Kidney (tissue), 14 donors: Measurements from ENCODE around the gene SLC7A8. TPM values are rescaled to one million over a fixed set of nuclear protein-coding genes. Genes with fewer than 3 reads are reported as not detected.

Source experiments
- DNase-seq, 5 donors: peaks; one replicate each; pipeline ENCODE4 v3.0.0-alpha.2; 2013 to 2020
- FAIRE-seq: peaks from 2 replicates; lab custom pipeline; 2012; peaks lifted over from hg19 to GRCh38; lab: Jason Lieb, UNC
- H3K27ac ChIP-seq, 2 donors: one replicate each; pipeline ENCODE4 v1.7.0; 2013; ENCODE audit warnings: low read depth in 2 of 2, low read length in 2 of 2, inconsistent platforms in 1 of 2
- H3K27me3 ChIP-seq: one replicate; pipeline ENCODE4 v1.7.1; 2013; ENCODE audit warnings: low read length, inconsistent platforms; ENCODE audit not compliant: control insufficient read depth, insufficient read depth
- H3K36me3 ChIP-seq, 3 donors: one replicate each; pipeline versions ENCODE4 v1.7.0 to v1.7.1; 2013; ENCODE audit warnings: low read length in 3 of 3, control low read depth in 1 of 3, inconsistent platforms in 1 of 3; ENCODE audit not compliant: insufficient read depth in 3 of 3, control insufficient read depth in 2 of 3
- H3K4me1 ChIP-seq, 3 donors: one replicate each; pipeline versions ENCODE4 v1.7.0 to v1.7.1; 2013; ENCODE audit warnings: low read length in 3 of 3, inconsistent platforms in 1 of 3, low read depth in 1 of 3; ENCODE audit not compliant: control insufficient read depth in 2 of 3, insufficient read depth in 2 of 3
- H3K4me3 ChIP-seq, 3 donors: one replicate each; pipeline versions ENCODE4 v1.7.0 to v1.8.1; 2013; ENCODE audit warnings: low read length in 3 of 3, control low read depth in 1 of 3, inconsistent platforms in 1 of 3
- H3K9ac ChIP-seq, 3 donors: one replicate each; pipeline versions ENCODE4 v1.7.0 to v1.7.1; 2013; ENCODE audit warnings: low read length in 3 of 3, control low read depth in 1 of 3, inconsistent platforms in 1 of 3
- H3K9me3 ChIP-seq, 3 donors: one replicate each; pipeline versions ENCODE4 v1.7.0 to v1.7.1; 2013; ENCODE audit warnings: low read length in 3 of 3, control low read depth in 1 of 3, inconsistent platforms in 1 of 3; ENCODE audit not compliant: control insufficient read depth in 2 of 3, insufficient read depth in 1 of 3
- CTCF ChIP-seq: IDR thresholded peaks from 3 replicates; pipeline ENCODE4 v1.5.1; 2012; ENCODE audit warnings: mild to moderate bottlenecking, moderate library complexity, borderline replicate concordance; ENCODE audit not compliant: insufficient read depth; ENCODE audit errors: extremely low read depth
- intact Hi-C: fragments of 100-400 bp; cut with DNase I; formaldehyde crosslinking; loops from one replicate; pipeline ENCODE4 v1.11.1; 2022
- polyA plus RNA-seq: library from polyadenylated mRNA; stranded (reverse); fragments of 350-450 nt; fragmentation: Illumina TruSeq; extraction: RNeasy Lipid Tissue Mini Kit (QIAGEN cat#74804); gene quantifications from one replicate; pipeline ENCODE4 v1.2.3, GENCODE V29; 2014; ENCODE audit warnings: low read depth, low replicate concordance; ENCODE audit not compliant: insufficient read depth
- total RNA-seq: library from RNA; stranded (reverse); fragmentation: NEBNext Ultra II Directional; extraction: Animal tissue kit (Norgen Biotek cat#: 25700); gene quantifications from one replicate; pipeline ENCODE4 v1.2.1, GENCODE V29; 2021
- donor health status: control.
- donor health status: control.
- donor health status: control.
- donor health status: control.
- donor health status: control.
- donor health status: DM: yes; HTN: yes; CAD: no.
- donor health status: Normal renal cell carcinoma (clear cell type).

SLC7A8 gene
- total and polyA plus RNA-seq, 2 donors from 2014 or later = 22.9 to 210 TPM

DNA sequence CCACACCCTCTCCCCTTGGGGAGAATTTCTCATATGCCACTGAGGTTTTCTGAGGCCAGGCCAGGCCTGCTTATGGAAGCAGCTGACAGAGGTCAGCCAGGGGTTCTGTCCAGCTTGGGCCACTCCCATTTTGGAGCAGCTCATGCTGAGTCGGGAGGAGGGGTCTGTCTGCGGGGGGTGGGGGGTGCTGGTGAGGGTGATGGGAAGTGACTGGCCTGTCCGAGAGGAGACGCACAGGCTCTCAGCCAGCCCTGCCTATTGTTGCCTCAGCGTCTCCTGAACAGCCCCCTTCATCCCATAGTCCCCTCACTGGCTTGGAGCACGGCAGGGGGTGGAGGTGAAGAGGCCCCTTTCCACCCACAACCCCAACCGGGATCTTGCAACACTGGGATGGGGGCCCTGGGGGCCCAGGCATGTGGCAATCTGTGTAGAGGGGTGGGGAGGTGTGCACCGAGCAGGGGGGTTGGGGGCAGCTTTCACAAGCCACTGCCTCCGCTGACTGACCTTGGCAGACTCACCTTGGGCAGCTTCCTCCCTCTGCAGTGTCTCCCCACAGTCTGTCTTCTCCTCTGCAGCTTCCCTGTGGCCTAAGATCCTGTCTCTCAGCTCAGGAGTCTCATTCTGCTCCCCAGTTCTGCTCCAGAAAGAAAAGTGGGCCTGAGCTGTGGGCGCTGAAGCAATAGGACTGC is 69.9 kb downstream of the SLC7A8 start:
- H3K9ac ChIP-seq = no peak overlapping the region
- intact Hi-C loops = no loop called here
- H3K9me3 ChIP-seq = no peaks in the 10 kb centered on the region
- FAIRE-seq (no peak), DNase-seq (peak in 4 of 5 donors; percentile 44 to 78 (median 56))
- no peaks in the 10 kb centered on the region for H3K36me3 ChIP-seq
- no peaks in the 10 kb centered on the region for H3K27me3 ChIP-seq
- H3K4me1 ChIP-seq = no peaks in the 10 kb centered on the region
- no peak overlapping the region for H3K27ac ChIP-seq
- no peak overlapping the region for H3K4me3 ChIP-seq
- no peak for TF ChIP-seq CTCF

DNA sequence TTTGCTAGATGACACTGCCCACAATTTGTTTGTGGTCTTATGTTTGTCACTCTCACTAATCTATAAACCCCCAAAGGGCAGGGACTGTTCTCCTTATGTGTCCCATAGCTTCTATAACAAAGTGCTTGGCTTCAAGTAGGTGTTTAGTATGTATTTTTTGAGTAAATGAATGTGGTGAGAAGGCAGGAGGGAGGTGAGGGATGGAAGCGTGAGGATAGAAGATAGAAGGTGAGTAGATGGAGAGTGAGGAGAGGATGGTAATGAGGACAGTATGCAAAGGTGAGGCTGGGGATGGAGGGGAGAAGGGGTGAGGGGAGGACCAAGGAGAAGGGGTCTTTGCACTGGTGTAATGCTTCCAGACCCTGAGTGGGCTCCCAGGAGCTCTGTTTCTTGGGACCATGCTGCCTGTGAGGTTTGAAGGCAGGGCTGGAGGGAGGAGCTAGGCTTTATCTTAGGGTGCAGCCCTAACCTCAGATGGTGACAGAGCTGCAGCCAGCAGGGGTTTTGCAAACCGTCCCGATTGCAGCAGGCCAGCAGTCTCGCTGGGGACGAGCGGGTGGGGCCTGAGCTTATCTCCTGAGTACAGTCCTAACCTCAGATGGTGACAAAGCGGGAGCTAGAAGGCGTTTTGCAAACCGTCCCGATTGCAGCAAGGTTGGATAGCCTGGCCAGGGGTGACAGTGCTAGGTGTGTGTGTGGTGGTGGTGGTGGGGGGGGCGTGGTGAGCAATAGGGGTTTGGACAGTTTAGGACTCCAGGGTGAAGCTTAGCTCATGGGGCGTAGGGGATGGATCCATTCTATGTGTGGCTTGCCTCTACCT is 70.9 kb downstream of the SLC7A8 start:
- no peak overlapping the region for H3K9ac ChIP-seq
- no peaks in the 10 kb centered on the region for H3K27me3 ChIP-seq

GRCh38 chr14:23110579-23111365 is 72.7 kb downstream of the SLC7A8 start:
- no peak for TF ChIP-seq CTCF
- Histone ChIP-seq H3K4me3 (no peak overlapping the region), H3K27ac (no peak overlapping the region), H3K9ac (no peak overlapping the region), H3K4me1 (no peaks in the 10 kb centered on the region), H3K36me3 (no peaks in the 10 kb centered on the region), H3K27me3 (no peaks in the 10 kb centered on the region), H3K9me3 (no peaks in the 10 kb centered on the region)
- DNase-seq (no peak), FAIRE-seq (no peak)
- intact Hi-C loops = no loop called here

More for the DNA sequence above, 70.9 kb downstream of the SLC7A8 start:
- Histone ChIP-seq H3K4me3 (no peak overlapping the region), H3K27ac (no peak overlapping the region), H3K9me3 (no peaks in the 10 kb centered on the region), H3K36me3 (no peaks in the 10 kb centered on the region), H3K4me1 (no peaks in the 10 kb centered on the region)
- DNase-seq (peak in 1 of 5 donors; percentile 5), FAIRE-seq (no peak)
- TF ChIP-seq CTCF = no peak
- intact Hi-C loops = no loop called here
